ENCODE data around the gene PTPRD.

PTPRD gene

DNA sequence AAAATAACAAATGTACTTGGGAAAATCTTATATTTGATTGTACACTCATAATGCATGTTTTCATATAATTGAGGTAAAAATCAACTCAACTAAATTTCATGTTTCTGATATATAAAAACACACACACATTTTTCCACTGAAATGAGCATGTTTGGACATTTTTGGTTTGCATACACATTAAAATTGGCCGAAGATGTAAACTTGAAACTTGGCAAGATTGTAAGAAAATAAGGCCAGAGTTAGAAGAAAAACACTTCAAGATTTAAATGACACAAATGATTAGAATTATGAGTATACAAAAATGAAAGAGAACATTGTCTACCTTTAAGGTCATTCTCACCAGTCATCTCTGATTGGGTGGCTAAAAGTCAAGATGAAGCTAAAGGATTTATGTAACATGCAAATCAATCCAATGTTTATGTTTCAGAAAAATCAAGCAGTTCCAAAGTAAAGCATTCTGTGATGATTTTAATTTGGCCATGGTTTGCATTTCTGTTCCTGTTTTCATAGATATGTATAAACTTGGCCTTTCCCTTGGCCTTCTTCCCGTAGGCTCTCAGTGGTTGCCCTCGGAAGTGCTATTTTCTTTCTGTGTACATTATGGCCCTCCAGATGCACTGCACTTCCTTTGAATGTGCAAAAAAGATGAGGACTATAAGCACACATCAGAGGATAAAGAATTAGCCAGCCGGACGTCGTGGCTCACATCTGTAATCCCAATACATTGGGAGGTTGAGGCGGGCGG lies 1707.9 kb downstream of the PTPRD start:
- DNase-seq (ENCODE audit: low spot score): no peak

DNA sequence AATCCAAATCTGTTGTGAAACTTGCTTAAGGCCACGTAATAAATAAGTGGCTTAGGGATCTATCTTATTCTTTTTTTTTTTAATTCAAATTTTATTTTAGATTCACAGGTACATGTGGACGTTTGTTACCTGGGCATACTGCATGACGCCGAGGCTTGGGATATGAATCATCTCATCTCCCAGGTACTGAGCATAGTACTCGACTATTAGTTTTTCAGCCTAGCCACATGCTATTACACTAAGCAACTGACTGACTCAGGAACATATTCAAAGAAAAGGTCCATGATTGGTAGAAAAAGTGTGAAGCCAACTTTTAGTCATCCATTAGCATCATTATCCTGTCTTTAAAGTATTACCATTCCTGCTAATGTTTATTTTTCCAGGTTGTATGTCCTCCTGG lies 1709.7 kb downstream of the PTPRD start:
- no peak for DNase-seq (ENCODE audit: low spot score)

DNA sequence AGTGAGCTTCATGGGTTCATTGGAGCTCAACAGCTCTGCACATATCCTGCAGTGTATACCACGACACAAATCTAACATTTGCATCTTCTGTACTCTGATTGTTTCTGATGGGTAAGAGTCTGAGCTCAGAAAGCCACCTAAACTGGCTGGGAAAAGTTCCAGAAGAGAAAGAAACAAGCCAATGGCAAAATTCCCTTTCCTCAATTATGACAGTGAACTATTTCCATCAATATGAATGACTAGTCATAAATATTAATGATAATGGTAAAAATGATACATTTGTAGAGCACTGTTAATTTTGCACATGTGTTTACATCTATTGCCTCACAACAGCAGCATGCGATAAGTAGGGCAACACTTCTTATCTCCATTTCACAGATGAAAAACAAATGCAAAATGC lies 1711.7 kb downstream of the PTPRD start:
- no peak for DNase-seq (ENCODE audit: low spot score)

DNA sequence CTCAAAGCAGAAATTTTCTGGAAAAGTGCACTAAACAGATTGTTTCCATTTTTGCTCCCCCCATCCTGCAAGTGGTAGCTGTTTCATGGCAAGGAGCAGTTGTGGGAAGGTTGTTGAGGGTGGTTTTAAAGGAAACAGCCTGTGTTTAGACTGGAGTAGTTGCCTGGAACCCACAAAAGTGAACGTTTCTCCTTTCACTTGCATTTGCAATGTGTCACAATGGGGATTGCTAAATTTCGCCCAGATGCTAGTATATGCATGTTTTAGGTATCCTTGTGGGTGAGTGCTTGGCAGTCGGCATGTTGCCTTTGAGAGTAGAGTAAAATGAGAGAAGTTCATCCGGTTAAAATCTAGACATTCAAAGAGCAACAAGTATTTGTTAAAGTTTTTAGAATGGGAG lies 1713.3 kb downstream of the PTPRD start:
- no peak for DNase-seq (ENCODE audit: low spot score)

DNA sequence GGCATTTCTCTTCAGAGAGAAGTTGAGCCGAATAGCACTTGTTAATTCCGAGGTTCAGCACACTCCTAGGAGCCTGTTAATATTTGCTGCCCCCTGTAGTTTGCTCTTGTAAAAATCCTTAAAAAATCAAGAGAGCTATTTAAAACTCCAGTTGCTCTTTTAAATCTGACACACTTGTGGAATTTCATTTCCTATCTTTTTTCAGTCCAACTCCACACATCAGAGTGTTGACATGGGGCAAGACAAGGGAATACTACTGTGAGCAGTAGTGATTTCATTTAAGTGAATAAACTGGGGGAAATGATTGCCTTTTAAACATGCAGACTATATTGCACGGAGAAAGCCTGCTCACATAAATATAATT lies 1717.0 kb downstream of the PTPRD start:
- DNase-seq (ENCODE audit: low spot score): peak; percentile 4

DNA sequence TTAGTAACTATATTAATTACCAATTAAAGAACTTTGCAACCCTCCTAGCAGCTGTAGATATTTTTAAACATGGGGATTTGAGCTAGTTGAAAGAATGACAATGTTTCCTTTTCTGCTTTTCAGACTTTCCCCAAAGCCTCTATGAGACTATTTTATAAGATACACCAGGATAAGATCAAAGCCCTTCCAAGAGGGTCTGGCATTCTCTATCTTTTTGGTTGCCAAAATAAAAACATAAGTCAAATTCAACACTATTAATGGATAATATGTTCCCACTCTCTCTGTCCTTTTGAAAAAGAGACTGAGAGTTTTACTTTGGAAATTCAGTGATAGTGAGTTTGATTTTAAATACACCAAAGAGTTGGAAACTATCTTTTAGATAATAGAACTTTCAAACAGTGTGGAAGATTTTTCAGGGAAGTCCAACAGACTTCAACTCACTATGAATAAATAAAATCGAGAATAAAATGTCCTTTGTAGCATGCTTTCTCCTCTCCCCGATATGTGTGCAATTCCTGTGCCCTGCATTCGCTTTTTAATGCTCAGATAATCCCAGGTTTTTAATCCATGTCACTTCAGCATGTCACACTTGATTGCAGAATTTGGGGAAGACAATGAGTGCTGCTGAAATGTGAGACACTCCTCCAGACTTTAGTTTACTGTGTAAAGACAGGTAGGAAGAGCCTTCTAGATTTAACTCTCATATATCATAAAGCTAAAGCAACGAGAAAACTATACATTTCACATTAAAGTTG lies 1717.5 kb downstream of the PTPRD start:
- no peak for DNase-seq (ENCODE audit: low spot score)

DNA sequence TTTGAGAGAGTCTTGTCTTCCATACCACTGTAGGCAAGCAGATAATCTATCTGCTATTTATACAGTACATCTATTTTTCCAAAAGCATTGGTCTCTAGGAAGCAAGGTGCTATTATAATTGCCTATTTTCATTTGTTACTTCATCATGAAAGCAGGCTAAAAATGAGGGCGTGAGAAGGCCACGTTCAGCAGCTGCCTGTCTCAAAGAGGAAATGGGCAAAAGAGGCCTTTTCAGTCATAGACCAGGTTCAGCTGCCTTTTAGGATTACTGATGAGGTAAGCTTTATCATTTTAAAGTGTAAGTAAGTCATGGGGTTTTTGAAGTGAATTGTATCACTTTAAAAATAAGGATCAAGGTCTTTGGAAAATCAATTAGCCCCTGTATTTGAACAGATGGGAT lies 1722.1 kb downstream of the PTPRD start:
- DNase-seq (ENCODE audit: low spot score): no peak

DNA sequence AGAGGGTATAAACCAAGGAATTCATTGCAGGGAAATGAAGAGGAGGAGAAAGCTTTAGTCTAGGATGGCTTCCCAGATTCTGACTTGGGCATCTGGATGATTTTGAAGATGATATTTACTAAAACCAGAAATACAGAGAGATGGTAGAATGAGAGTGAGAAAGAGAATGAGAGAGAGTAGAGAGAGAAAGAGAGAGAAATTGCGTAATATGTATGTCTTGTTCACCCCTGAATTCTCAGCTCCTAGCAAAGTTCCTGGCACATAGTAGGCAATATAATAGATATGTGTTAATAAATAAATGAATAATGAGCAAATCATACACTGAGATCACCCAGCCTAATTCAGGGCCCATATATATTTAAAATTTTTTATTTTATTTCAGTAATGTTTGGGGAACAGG lies 1723.7 kb downstream of the PTPRD start:
- no peak for DNase-seq (ENCODE audit: low spot score)

DNA sequence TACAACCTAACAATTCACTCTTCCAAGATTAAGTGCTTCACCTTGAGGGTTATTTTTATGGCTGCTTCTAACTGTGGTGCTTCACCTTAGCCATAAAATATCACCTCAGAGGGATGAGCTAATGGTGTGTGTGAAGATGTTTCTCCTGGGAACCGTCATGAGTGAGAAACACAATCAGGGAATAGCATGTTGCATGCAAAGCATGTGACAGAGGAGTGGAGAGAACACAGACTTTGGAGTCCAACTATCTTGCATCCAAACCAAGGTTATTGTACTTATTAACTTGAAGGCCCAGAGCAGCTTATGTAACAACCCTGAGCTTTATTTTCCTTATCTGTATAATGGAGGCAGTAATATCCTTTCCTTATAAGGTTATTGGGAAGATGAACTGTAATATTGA lies 1724.2 kb downstream of the PTPRD start:
- DNase-seq (ENCODE audit: low spot score): no peak

DNA sequence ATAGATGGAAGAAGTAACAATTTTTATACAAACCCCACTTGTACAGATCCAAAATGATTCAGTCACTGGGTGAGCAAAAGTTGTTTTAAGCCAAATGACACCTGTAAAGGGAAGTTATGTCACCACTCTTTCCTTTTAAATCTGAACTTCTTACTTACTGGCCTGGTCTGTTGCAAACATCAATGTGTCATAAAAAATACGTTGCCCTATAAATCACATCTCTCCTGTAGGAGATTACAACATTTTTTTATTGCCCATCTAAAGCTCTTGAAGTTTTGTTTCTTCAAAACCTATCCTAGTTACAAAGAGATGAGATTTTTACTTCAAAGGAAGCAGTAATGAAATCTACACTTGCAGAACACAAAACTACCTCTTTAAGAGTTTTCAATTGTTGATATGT lies 1725.4 kb downstream of the PTPRD start:
- DNase-seq (ENCODE audit: low spot score): no peak

DNA sequence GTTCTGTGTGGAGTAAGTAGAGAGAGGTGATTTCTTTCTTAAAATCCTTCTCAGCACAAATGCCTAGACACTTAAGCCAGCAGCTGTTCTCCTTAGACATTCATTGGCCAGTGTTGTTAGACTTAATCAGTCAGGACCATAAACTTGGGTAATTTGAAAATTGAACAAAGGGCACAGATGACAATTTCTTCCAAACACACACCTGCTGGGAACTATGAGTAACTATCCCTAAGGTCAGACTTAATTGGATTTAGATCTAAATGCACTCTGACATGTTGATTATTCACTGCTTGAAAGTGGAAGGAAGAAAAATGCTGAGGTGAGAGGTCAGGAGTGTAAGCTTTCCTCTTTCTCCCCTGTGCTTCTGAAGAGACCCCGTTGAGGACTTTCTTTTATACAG lies 1729.5 kb downstream of the PTPRD start:
- DNase-seq (ENCODE audit: low spot score): no peak

DNA sequence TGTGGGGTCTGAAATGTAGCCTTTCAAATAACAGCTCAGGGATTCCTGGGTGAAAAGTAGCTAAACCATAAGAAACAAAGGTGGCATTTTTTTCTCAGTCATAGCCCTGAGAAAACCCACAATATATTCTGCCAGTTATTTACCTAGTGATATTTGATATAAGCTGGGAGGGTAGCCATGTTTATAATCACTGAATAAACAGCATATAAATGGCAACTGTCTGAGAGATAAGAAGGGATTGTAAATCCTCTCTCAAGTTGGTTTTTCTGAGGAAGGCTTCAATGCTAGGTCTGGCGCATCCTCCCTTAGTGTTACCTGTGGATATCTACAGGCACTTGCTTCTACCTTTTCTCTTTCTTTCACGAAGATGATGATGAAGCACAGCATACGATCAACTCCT lies 1732.7 kb downstream of the PTPRD start:
- DNase-seq (ENCODE audit: low spot score): no peak

DNA sequence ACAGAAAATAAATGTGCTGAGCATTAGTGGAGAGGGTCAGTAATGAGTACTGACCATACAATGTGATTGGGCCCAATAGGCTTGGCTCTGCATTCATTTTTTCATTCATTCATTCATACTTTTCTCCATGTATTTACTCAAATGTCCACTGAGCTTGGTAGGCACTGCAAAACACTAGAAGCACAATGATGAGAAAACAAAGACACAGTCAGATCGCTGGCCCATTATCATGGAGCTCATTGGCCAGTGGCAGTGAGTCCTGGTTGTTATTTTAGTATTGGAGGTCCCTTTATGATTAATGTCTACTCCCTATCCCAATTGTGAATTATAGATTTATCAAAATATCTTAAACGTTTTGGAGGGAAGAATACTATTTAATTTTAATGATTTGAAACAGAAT lies 1733.5 kb downstream of the PTPRD start:
- no peak for DNase-seq (ENCODE audit: low spot score)

DNA sequence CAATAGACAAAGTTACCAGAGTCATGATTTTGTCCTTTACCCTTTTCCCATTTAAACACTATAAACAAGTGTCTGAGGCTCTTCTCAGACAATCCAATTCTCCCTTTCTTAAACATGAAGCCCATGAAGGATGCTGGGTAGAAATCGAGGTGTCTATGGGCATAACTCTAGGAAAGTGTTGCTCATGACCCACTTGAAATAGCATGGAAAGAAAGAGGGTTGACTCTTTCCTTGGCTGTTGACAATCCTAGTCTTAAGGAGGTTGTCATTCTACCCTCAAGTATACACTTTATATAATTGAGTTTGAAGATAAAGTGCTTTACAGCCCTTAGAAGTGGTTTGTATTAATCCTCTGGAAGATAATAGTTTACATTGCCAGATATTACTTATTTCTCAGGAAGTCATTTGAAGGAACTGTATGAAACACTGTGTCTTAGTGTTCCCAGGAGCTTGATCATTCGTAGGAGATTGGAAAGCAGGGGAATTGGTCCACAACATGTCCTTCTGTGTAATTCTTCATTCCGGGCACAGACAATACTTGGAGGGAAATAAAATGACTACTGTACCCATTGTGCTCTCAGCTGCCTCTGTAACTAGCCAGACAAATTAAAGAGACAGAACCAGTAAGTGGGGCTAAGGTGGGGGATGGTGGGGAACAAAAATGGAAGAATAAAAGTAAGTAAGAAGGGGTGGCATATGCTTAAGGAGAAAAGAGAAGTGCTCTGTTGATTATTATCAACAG lies 1734.9 kb downstream of the PTPRD start:
- no peak for DNase-seq (ENCODE audit: low spot score)

DNA sequence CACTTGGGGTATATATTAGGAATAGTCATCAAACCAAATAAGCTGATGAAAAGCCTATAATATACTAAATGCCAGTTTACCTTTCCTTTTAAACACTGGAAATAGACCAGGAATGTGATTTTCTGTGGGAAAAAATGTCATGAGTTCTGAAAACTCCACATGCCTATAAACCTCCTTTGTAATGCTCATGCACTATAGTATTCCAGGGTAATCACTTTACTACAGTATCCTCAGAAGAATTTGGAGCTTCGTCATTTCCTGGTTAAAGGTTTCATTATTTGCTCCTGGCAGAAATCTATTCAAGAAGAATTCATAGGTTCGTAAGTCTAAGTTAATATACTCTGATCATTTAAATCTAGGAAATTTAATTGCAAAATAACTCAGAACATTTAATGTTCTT lies 1736.5 kb downstream of the PTPRD start:
- no peak for DNase-seq (ENCODE audit: low spot score)

DNA sequence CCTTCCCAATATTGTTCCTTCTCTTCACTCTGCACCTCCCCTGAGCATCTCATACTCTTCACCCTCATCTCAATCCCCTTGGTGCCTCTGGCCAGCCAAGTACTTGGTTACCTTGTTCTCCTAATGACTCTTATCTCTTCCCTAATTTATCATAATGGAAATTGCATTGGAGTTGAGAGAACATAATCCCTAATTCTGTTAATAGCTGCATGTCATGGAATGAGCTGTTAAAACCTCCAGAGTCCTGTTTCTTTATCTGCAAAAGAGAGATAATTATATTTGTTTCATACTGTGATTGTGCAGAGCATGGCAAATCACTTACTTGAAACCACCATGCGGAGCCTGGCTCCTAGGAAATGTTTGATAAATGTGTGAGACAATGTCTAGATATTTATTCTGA lies 1738.3 kb downstream of the PTPRD start:
- DNase-seq (ENCODE audit: low spot score): no peak

DNA sequence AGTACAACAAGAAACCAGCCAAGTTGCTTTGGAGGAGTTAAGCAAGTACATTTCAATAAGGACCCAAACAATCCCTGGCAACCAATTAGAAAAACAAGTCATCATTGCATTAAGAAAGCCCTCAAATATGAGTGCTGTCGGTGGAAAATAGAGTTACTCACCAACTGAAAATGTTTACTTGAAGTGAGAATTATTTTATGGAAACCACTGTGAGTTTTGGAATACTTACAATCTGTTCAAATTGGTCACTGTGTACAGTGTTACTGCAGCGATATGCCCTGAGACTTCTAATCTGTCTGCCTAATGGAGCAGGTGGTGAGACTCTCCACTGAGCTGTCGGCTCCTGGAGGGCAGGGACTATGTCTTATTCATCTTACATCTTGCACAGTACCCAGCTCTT lies 1740.0 kb downstream of the PTPRD start:
- DNase-seq (ENCODE audit: low spot score): no peak

DNA sequence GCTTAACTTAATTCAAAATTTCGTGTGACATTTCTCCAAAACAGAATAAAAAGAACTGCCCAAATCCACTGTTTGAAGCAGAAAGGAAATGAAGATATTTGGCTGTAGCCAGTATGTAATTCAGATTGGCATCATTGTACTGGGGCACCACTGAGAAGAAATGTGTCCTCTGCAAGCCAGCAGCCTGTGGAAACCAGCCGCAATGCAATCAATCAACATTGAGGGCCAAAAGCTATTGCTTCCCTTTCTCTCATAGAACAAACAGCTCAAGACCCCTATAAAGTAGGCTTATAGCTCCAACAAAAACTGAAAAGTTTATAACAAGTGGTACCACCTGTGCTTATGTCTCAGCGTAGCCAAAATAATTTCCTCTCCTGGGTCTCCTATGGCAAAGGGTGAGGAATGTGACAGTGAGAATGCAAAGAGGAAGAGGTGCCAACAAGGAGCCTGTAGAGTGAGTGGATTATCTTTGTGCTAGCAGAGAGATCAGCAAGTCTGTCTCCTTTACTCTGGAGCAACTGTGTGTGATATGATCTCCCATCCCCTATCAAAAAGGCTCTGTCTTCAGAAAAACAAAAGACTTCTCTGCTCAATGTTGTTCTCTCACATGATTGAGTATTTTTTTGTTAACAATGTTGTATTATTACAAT lies 1740.9 kb downstream of the PTPRD start:
- DNase-seq (ENCODE audit: low spot score): no peak

DNA sequence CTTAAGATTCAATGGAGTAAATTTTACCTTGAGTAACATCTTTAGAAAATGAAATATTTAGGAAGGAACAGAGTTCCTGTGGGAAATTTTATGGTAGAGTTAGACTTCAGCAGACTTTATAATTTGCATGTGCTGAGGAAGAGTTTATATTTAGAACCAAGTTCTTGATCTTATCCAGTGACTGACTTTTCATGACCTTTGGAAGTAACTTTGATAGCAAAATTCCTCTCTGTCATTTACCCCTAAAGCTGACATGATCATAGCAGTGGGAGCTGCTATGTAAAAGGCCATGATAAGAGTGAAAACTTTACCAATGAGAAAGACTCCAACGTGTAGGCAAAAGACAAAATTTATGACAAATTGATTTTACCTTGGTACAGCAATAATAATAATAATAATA lies 1741.4 kb downstream of the PTPRD start:
- DNase-seq (ENCODE audit: low spot score): no peak

DNA sequence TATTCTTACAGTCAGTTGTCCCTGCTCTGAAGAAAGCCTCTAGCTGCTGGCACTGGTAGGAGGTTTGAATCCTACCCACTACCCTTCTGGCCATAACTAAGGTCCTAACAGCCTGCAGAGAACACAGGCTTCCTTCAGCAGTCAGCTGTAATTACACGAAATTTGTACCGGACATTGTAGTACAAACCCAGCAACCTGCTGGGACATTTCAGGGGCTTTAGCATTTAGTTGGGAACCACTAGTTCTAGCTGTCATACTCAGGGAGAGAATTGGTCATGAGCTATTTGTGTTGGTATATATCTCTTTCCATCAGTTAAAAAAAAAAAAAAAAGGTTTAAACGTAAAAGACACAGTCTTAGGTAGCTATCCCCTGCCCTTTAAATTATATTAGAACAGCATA lies 1743.0 kb downstream of the PTPRD start:
- DNase-seq (ENCODE audit: low spot score): no peak

DNA sequence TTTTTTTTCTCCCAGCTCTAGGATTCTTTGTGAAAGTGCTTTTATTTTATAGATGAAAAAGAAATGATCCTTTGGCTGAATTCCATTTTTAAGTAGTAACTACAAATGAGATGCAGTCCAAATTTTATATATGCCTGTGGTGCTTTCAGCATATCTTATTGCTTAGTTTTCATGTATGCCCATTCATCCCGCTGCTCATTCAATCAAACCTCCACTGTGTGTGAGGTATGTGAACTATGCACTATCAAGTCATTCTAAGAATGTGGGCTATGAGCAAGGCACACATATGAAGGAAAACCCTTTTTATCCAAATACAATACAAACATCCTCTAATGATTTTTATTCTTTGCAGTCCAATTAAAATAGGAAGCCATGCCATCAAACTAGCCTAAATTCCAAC lies 1744.2 kb downstream of the PTPRD start:
- DNase-seq (ENCODE audit: low spot score): no peak

DNA sequence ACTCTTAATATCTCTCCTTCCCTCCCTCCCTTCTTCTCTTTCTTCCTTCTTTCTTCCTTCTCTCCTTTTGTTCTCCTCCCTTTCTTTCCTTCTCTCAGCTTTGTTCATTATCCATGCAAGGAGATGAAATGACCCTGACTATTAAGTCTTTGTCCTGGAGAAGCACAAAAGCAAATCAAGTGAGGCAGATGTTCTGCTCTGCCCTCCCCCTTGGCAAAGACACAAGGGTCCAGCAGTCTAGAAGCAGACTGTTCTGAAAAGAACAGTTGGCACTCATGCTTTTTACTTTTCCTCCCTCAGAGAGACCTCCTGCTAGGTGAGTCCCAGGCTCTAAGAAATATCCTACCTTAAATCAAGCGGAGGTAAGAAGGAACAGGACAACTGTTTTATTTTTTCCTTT lies 1745.7 kb downstream of the PTPRD start:
- no peak for DNase-seq (ENCODE audit: low spot score)
